Measurements from ENCODE around the gene PIK3R1.

DNA sequence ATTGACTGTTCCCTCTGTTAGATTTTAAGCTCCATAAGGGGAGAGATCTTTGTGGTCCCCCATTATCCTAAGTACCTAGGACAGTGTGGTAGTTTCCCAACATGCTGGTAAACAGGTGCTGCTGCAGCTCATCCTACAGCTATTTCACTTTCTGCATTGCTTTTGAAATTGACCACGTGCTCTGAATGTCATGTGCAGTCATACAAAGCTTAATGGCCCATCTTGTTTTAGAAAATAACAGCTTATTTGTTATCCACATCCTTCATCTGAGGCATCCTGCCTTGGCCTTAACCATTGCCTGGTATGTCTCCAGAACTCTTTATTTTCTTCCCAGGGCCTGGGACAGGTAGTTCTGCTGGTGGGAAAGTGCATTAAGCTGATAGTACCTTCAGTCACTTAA lies 14.7 kb downstream of the PIK3R1 start:
- TF ChIP-seq EP300 (IDR thresholded peaks at IDR 0.05; ENCODE audit: borderline replicate concordance in 1 of 2, control insufficient read depth in 1 of 2, low read depth in 2 of 2, low read length in 2 of 2) (no peak), POLR2A (IDR thresholded peaks at IDR 0.05; ENCODE audit: low read depth, low read length) (no peak), ZSCAN29 (IDR thresholded peaks at IDR 0.05) (no peak), DPF2 (IDR thresholded peaks at IDR 0.05) (no peak), HDAC6 (IDR thresholded peaks at IDR 0.05; ENCODE audit: unreplicated experiment) (no peak), CHD2 (IDR thresholded peaks at IDR 0.05; ENCODE audit: borderline replicate concordance, low read depth, low read length) (no peak), JUND (IDR thresholded peaks at IDR 0.05; ENCODE audit: low read depth, low read length) (no peak)
- TF ChIP-seq, protein P1, sequence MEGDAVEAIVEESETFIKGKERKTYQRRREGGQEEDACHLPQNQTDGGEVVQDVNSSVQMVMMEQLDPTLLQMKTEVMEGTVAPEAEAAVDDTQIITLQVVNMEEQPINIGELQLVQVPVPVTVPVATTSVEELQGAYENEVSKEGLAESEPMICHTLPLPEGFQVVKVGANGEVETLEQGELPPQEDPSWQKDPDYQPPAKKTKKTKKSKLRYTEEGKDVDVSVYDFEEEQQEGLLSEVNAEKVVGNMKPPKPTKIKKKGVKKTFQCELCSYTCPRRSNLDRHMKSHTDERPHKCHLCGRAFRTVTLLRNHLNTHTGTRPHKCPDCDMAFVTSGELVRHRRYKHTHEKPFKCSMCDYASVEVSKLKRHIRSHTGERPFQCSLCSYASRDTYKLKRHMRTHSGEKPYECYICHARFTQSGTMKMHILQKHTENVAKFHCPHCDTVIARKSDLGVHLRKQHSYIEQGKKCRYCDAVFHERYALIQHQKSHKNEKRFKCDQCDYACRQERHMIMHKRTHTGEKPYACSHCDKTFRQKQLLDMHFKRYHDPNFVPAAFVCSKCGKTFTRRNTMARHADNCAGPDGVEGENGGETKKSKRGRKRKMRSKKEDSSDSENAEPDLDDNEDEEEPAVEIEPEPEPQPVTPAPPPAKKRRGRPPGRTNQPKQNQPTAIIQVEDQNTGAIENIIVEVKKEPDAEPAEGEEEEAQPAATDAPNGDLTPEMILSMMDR (IDR thresholded peaks at IDR 0.05 in 2 of 3, conservative IDR thresholded peaks at IDR 0.05 in 1 of 3; ENCODE audit: control insufficient read depth in 2 of 3, extremely low read depth in 1 of 3, insufficient read depth in 1 of 3, low read depth in 3 of 3, low read length in 3 of 3) = no peak
- TF ChIP-seq, protein P2, sequence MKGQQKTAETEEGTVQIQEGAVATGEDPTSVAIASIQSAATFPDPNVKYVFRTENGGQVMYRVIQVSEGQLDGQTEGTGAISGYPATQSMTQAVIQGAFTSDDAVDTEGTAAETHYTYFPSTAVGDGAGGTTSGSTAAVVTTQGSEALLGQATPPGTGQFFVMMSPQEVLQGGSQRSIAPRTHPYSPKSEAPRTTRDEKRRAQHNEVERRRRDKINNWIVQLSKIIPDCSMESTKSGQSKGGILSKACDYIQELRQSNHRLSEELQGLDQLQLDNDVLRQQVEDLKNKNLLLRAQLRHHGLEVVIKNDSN (IDR thresholded peaks at IDR 0.05; ENCODE audit: borderline replicate concordance, extremely low read length, insufficient read depth, low read depth, low read length) = no peak
- TF ChIP-seq, protein P3, sequence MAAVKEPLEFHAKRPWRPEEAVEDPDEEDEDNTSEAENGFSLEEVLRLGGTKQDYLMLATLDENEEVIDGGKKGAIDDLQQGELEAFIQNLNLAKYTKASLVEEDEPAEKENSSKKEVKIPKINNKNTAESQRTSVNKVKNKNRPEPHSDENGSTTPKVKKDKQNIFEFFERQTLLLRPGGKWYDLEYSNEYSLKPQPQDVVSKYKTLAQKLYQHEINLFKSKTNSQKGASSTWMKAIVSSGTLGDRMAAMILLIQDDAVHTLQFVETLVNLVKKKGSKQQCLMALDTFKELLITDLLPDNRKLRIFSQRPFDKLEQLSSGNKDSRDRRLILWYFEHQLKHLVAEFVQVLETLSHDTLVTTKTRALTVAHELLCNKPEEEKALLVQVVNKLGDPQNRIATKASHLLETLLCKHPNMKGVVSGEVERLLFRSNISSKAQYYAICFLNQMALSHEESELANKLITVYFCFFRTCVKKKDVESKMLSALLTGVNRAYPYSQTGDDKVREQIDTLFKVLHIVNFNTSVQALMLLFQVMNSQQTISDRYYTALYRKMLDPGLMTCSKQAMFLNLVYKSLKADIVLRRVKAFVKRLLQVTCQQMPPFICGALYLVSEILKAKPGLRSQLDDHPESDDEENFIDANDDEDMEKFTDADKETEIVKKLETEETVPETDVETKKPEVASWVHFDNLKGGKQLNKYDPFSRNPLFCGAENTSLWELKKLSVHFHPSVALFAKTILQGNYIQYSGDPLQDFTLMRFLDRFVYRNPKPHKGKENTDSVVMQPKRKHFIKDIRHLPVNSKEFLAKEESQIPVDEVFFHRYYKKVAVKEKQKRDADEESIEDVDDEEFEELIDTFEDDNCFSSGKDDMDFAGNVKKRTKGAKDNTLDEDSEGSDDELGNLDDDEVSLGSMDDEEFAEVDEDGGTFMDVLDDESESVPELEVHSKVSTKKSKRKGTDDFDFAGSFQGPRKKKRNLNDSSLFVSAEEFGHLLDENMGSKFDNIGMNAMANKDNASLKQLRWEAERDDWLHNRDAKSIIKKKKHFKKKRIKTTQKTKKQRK (IDR thresholded peaks at IDR 0.05; ENCODE audit: low read depth, low read length) = no peak

Measured in GM12878 (cell line).